Right atrium auricular region (tissue), 2 donors: ENCODE measurements around the gene TMEM217. TPM values are rescaled to one million over a fixed set of nuclear protein-coding genes. Genes with fewer than 3 reads are reported as not detected.
"Not testable (repeated sequence)": the region's sequence is repeated elsewhere in the genome, so short reads cannot be mapped to it uniquely, and the experiment has no call there.

Source experiments
- DNase-seq: peaks from one replicate; pipeline ENCODE4 v3.0.0-alpha.2; 2019; ENCODE audit warnings: low spot score
- H3K27ac ChIP-seq, 2 donors: fragments of 200-600 bp; sonication (generic); 1 replicate in 1 of 2; 2 replicates in 1 of 2; pipeline ENCODE4 v1.5.1; 2016 to 2019
- H3K27me3 ChIP-seq, 2 donors: fragments of 200-600 bp; sonication (generic); one replicate each; pipeline versions ENCODE4 v1.5.1 to v1.6.0; 2017 to 2019
- H3K36me3 ChIP-seq: fragments of 200-600 bp; sonication (generic); one replicate; pipeline ENCODE4 v1.5.1; 2016
- H3K4me1 ChIP-seq, 2 donors: fragments of 200-600 bp; sonication (generic); one replicate each; pipeline versions ENCODE4 v1.5.1 to v1.6.0; 2017 to 2019
- H3K4me3 ChIP-seq, 2 donors: fragments of 200-600 bp; sonication (generic); 1 replicate in 1 of 2; 2 replicates in 1 of 2; pipeline ENCODE4 v1.5.1; 2017 to 2019; ENCODE audit warnings: mild to moderate bottlenecking in 1 of 2, moderate library complexity in 1 of 2
- H3K9me3 ChIP-seq, 2 donors: fragments of 200-600 bp; sonication (generic); one replicate each; pipeline ENCODE4 v1.5.1; 2019
- total RNA-seq, 2 donors: library from RNA; depleted of rRNA; stranded (reverse); fragments of >200 nt; gene quantifications; one replicate each; pipeline ENCODE4 v1.1.0, GENCODE V29; 2016
- TF ChIP-seq, protein P1 (sequence below), 2 donors: fragments of 200-600 bp; sonication (generic); IDR thresholded peaks; one replicate each; pipeline ENCODE4 v1.5.1; 2019; ENCODE audit warnings: antibody characterized with exemption in 2 of 2

TMEM217 gene
- total RNA-seq, 2 donors from 2014 or later, result 1.3 to 1.4 TPM

- Histone ChIP-seq H3K27me3 (no peaks in the 10 kb centered on the region), H3K36me3 (no peaks in the 10 kb centered on the region), H3K9me3 (no peaks in the 10 kb centered on the region), H3K27ac (no peak overlapping the region), H3K4me3 (no peak overlapping the region), H3K4me1 (no peaks in the 10 kb centered on the region)
- TF ChIP-seq, protein P1, sequence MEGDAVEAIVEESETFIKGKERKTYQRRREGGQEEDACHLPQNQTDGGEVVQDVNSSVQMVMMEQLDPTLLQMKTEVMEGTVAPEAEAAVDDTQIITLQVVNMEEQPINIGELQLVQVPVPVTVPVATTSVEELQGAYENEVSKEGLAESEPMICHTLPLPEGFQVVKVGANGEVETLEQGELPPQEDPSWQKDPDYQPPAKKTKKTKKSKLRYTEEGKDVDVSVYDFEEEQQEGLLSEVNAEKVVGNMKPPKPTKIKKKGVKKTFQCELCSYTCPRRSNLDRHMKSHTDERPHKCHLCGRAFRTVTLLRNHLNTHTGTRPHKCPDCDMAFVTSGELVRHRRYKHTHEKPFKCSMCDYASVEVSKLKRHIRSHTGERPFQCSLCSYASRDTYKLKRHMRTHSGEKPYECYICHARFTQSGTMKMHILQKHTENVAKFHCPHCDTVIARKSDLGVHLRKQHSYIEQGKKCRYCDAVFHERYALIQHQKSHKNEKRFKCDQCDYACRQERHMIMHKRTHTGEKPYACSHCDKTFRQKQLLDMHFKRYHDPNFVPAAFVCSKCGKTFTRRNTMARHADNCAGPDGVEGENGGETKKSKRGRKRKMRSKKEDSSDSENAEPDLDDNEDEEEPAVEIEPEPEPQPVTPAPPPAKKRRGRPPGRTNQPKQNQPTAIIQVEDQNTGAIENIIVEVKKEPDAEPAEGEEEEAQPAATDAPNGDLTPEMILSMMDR (IDR thresholded peaks at IDR 0.05), result no peak
- DNase-seq, result no peak
Measured at GRCh38 chr6:37188962-37189510, 68.9 kb downstream of the TMEM217 start.

DNA sequence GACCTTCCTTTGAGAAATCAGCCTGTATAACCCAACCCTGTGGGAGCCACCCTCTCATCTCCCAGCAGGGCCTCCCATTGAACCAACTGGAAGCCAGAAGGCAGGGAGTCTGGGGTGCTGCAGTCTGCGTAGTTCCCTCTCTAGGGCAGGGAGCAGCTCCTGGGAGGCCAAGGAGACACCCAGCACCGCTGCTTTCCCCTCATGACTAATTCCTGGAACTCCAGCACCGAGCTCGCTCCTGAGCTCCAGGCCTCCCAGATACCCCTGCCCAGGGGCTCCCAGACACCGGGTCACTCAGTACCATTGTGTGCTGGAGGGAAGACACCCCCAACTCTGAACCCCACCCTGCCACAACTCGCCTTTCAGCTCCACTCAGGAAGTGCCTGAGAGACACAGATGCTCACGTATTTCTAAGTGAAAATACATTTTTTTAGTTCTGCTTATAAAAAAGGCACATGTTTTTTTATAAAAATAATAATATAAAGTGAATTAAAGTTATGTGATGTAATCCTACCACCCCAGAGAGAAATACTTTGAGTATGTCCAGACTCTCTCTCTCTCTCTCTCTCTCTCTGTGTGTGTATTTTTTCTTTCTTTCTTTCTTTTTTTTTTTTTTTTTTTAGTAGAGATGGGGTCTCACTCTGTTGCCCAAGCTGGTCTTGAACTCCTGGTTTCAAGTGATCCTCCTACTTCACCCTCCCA lies 70.5 kb downstream of the TMEM217 start:
- Histone ChIP-seq H3K27ac (no peak overlapping the region), H3K36me3 (no peaks in the 10 kb centered on the region), H3K4me3 (no peak overlapping the region), H3K9me3 (no peaks in the 10 kb centered on the region), H3K27me3 (no peaks in the 10 kb centered on the region), H3K4me1 (no peaks in the 10 kb centered on the region)
- DNase-seq, result no peak
- TF ChIP-seq, protein P1 (IDR thresholded peaks at IDR 0.05), result no peak

DNA sequence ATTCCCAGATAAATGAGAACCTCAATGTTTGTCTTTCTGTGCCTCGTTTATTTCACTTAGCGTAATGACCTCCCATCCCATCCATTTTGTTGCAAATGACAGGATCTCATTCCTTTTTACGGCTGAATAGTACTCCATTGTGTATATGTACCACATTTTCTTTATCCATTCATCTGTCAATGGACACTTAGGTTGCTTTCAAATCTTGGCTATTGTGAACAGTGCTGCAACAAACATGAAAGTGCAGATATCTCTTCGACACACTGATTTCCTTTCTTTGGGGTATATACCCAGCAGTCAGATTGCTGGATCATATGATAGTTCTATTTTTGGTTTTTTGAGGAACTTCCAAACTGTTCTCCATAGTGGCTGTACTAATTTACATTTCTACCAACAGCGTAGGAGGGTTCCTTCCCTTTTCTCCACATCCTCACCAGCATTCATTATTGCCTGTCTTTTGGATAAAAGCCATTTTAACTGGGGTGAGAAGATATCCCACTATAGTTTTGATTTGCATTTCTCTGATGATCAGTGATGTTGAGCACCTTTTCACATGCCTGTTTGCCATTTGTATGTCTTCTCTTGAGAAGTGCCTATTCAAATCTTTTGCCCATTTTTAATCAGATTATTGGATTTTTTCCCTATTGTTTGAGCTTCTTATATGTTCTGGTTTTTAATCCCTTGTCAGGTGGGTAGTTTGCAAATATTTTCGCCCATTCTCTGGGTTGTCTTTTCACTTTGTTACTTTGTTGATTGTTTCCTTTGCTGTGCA lies 71.8 kb downstream of the TMEM217 start:
- not testable (repeated sequence) for H3K4me1 ChIP-seq, H3K4me3 ChIP-seq, H3K36me3 ChIP-seq, H3K9me3 ChIP-seq, DNase-seq, H3K27ac ChIP-seq, H3K27me3 ChIP-seq

DNA sequence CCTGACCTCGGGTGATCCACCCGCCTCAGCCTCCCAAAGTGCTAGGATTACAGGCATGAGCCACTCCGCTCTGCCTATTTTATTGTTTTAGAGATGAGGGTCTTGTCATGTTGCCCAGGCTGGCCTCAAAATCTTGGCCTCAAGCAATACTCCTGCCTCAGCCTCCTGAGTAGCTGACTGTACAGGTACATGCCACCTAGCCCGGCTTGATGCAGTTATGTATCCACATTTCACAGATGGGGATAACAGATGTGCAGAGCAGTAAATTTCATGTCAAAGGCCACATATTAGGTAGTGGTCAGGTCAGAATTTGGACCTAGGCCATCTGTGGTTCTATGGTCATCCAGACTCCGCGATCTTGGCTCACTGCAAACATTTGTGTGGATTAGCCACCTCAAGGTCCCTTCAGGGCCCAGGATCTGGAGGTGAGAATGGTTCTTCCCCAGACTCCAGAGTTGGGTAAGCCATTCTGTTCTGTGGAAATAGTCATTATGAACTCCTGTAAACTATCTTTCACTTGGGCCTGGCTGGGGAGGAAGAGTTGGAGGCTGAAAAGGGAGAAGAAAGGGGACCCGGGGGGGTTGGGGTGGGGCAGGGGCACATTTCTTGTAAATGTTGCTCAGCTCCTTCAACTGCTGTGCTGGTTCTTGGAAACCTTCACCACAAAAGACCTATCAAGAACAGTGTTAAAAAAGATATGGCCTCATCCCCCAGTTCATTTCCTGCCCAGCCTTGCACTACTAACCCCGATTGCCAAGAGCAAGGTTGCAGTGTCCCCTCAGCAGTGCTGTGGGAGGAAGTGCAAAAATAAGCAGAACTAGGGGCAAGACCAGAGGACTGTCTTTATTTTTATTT lies 75.0 kb downstream of the TMEM217 start:
- DNase-seq, result no peak
- TF ChIP-seq, protein P1 (IDR thresholded peaks at IDR 0.05), result no peak
- Histone ChIP-seq H3K4me1 (no peaks in the 10 kb centered on the region), H3K27ac (no peak overlapping the region), H3K36me3 (no peaks in the 10 kb centered on the region), H3K27me3 (no peaks in the 10 kb centered on the region), H3K9me3 (no peaks in the 10 kb centered on the region), H3K4me3 (no peak overlapping the region)

- not testable (repeated sequence) for DNase-seq, H3K36me3 ChIP-seq, H3K9me3 ChIP-seq, H3K4me3 ChIP-seq, H3K27ac ChIP-seq, H3K4me1 ChIP-seq, H3K27me3 ChIP-seq
Measured at GRCh38 chr6:37180610-37181009, 77.3 kb downstream of the TMEM217 start.

GRCh38 chr6:37180075-37180474 lies 77.9 kb downstream of the TMEM217 start:
- no peak overlapping the region for H3K27ac ChIP-seq
- H3K9me3 ChIP-seq, result no peaks in the 10 kb centered on the region
- H3K4me1 ChIP-seq, result no peaks in the 10 kb centered on the region

More at GRCh38 chr6:37180075-37180474, 77.9 kb downstream of the TMEM217 start:
- H3K27me3 ChIP-seq, result no peaks in the 10 kb centered on the region
- TF ChIP-seq, protein P1 (IDR thresholded peaks at IDR 0.05), result no peak
- peaks cover 7% of the 10 kb centered on the region for H3K36me3 ChIP-seq
- DNase-seq, result no peak
- H3K4me3 ChIP-seq, result no peak overlapping the region
